ENCODE data around the gene CCDC157.

GRCh38 chr22:30392661-30393321, 36.0 kb downstream of the CCDC157 start:
- TF ChIP-seq CTCF (conservative IDR thresholded peaks at IDR 0.05) (no peak), EZH2 (IDR thresholded peaks at IDR 0.05; ENCODE audit: low read depth) (no peak)
